ENCODE data around the gene ADGRG2. TPM values are rescaled to one million over a fixed set of nuclear protein-coding genes. Genes with fewer than 3 reads are reported as not detected.
A peak's percentile ranks its signal among the peaks of the same experiment; 100 is the strongest.

The ADGRG2 gene
- total RNA-seq, 2 experiments from 2014 or later, result not detected

GRCh38 chrX:18992829-18993228, 129.4 kb downstream of the ADGRG2 start:
- POLR2A ChIA-PET, result interaction anchor here (0.8 kb wide), 1 partner anchor 24 kb away, joined by 4 read pairs; no protein-coding TSS in a partner anchor
- BruUV-seq (replicated peaks), result no TSS peak
- Histone ChIP-seq H3K79me2 (ENCODE audit: insufficient read depth, low read depth, low read length) (no peaks in the 10 kb centered on the region), H3K4me1 (ENCODE audit: insufficient read depth, low read length, poor library complexity, severe bottlenecking) (no peaks in the 10 kb centered on the region), H3K4me3 (ENCODE audit: low read depth, low read length, poor library complexity, severe bottlenecking) (no peak overlapping the region), H2AFZ (ENCODE audit: low read length) (no peak overlapping the region), H3K9me2 (ENCODE audit: insufficient read depth, low read length) (no peaks in the 10 kb centered on the region), H3K9me3 (ENCODE audit: low read length) (no peaks in the 10 kb centered on the region), H3K27ac (ENCODE audit: low read depth, low read length, poor library complexity, severe bottlenecking) (no peak overlapping the region), H3K36me3 (ENCODE audit: insufficient read depth, low read length) (no peaks in the 10 kb centered on the region), H3K4me2 (ENCODE audit: low read length) (no peak overlapping the region), H4K20me1 (ENCODE audit: insufficient read depth, low read length) (no peaks in the 10 kb centered on the region)
- intact Hi-C loops (cut with micrococcal nuclease; ENCODE audit: unreplicated experiment), result no loop called here
- no peak for TF ChIP-seq CTCF (conservative IDR thresholded peaks at IDR 0.05; ENCODE audit: low read length)
- TF ChIP-seq EZH2phosphoT487 (IDR thresholded peaks at IDR 0.05; ENCODE audit: borderline replicate concordance, low read depth, low read length), result no peak
- CTCF ChIA-PET (ENCODE audit: unreplicated experiment), result no interaction called here
- no peak for DNase-seq (ENCODE audit: low spot score)

- H3K27ac ChIP-seq (ENCODE audit: low read depth, low read length, poor library complexity, severe bottlenecking), result peak overlapping the region; percentile 18
- TF ChIP-seq CTCF (conservative IDR thresholded peaks at IDR 0.05; ENCODE audit: low read length) (no peak), EZH2phosphoT487 (IDR thresholded peaks at IDR 0.05; ENCODE audit: borderline replicate concordance, low read depth, low read length) (no peak)
- ChIA-PET POLR2A (interaction anchor here (0.5 to 1.3 kb wide), 5 partner anchors 10 to 1018 kb away, joined by 3 to 7 read pairs (median 6); no protein-coding TSS in a partner anchor), CTCF (ENCODE audit: unreplicated experiment) (interaction anchor here (0.5 kb wide), 1 partner anchor 97 kb away, joined by 3 read pairs; no protein-coding TSS in a partner anchor)
- BruUV-seq (replicated peaks), result no TSS peak
- H3K4me1 ChIP-seq (ENCODE audit: insufficient read depth, low read length, poor library complexity, severe bottlenecking), result peaks cover 3% of the 10 kb centered on the region
- no peaks in the 10 kb centered on the region for H3K9me3 ChIP-seq (ENCODE audit: low read length)
- H3K79me2 ChIP-seq (ENCODE audit: insufficient read depth, low read depth, low read length), result peaks cover 26% of the 10 kb centered on the region
- H3K4me3 ChIP-seq (ENCODE audit: low read depth, low read length, poor library complexity, severe bottlenecking), result peak overlapping the region; percentile 92
- peak overlapping the region; percentile 63; the same call in 1 of the 2 replicates for H2AFZ ChIP-seq (ENCODE audit: low read length)
- H3K9me2 ChIP-seq (ENCODE audit: insufficient read depth, low read length), result no peaks in the 10 kb centered on the region
- no peak for DNase-seq (ENCODE audit: low spot score)
- intact Hi-C loops (cut with micrococcal nuclease; ENCODE audit: unreplicated experiment), result loop anchor here (10.0 kb wide), 1 partner anchor 310 kb away; the partner anchor contains the start of gene RS1
- peak overlapping the region; percentile 86 for H3K4me2 ChIP-seq (ENCODE audit: low read length)
- no peaks in the 10 kb centered on the region for H4K20me1 ChIP-seq (ENCODE audit: insufficient read depth, low read length)
- no peaks in the 10 kb centered on the region for H3K36me3 ChIP-seq (ENCODE audit: insufficient read depth, low read length)
Observed at GRCh38 chrX:18985186-18985435, 137.2 kb downstream of the ADGRG2 start.

GRCh38 chrX:18984381-18985185, 137.7 kb downstream of the ADGRG2 start:
- Histone ChIP-seq H3K4me3 (ENCODE audit: low read depth, low read length, poor library complexity, severe bottlenecking) (peak overlapping the region; percentile 92), H3K4me2 (ENCODE audit: low read length) (peak overlapping the region; percentile 88), H3K4me1 (ENCODE audit: insufficient read depth, low read length, poor library complexity, severe bottlenecking) (peaks cover 3% of the 10 kb centered on the region), H3K36me3 (ENCODE audit: insufficient read depth, low read length) (no peaks in the 10 kb centered on the region), H2AFZ (ENCODE audit: low read length) (peak overlapping the region; percentile 63; the same call in 1 of the 2 replicates), H3K79me2 (ENCODE audit: insufficient read depth, low read depth, low read length) (peaks cover 26% of the 10 kb centered on the region), H3K27ac (ENCODE audit: low read depth, low read length, poor library complexity, severe bottlenecking) (peak overlapping the region; percentile 62), H3K9me3 (ENCODE audit: low read length) (no peaks in the 10 kb centered on the region), H4K20me1 (ENCODE audit: insufficient read depth, low read length) (no peaks in the 10 kb centered on the region), H3K9me2 (ENCODE audit: insufficient read depth, low read length) (no peaks in the 10 kb centered on the region)
- POLR2A ChIA-PET, result interaction anchor here (0.5 to 1.3 kb wide), 4 partner anchors 11 to 1018 kb away, joined by 4 to 7 read pairs (median 6); no protein-coding TSS in a partner anchor
- CTCF ChIA-PET (ENCODE audit: unreplicated experiment), result interaction anchor here (0.5 kb wide), 1 partner anchor 96 kb away, joined by 3 read pairs; no protein-coding TSS in a partner anchor
- TF ChIP-seq EZH2phosphoT487 (IDR thresholded peaks at IDR 0.05; ENCODE audit: borderline replicate concordance, low read depth, low read length) (no peak), CTCF (conservative IDR thresholded peaks at IDR 0.05; ENCODE audit: low read length) (no peak)
- intact Hi-C loops (cut with micrococcal nuclease; ENCODE audit: unreplicated experiment), result loop anchor here (10.0 kb wide), 1 partner anchor 310 kb away; the partner anchor contains the start of gene RS1
- BruUV-seq (replicated peaks), result no TSS peak
- DNase-seq (ENCODE audit: low spot score), result peak; percentile 87

All from OCI-LY7 (cell line).